HepG2 (cell line): Measurements from ENCODE around the gene VPREB3. TPM values are rescaled to one million over a fixed set of nuclear protein-coding genes. Genes with fewer than 3 reads are reported as not detected.

Experiments
- ATAC-seq: fragments of 200-7000 bp; cut with Tn5 transposase; 3 replicates; pipeline ENCODE4 v1.9.1; 2020; ENCODE audit warnings: mild to moderate bottlenecking, moderate library complexity
- BruUV-seq: library from RNA; stranded (reverse); fragments of 400-500 nt; replicated peaks from 2 replicates; lab custom pipeline; 2021; lab: Mats Ljungman, UMichigan
- CTCF ChIA-PET: fragments of 300-600 bp; formaldehyde crosslinking; extraction: SDS; loops from one replicate; lab custom pipeline; 2021; ENCODE audit warnings: low total read pairs, inconsistent platforms, low intra/inter-chr PET ratio; lab: Yijun Ruan, JAX
- POLR2A ChIA-PET: fragments of 350-600 bp; sonication (Branson Sonifier 250); formaldehyde crosslinking; loops from one replicate; lab custom pipeline; 2020; ENCODE audit warnings: antibody characterized with exemption, inconsistent platforms; lab: Yijun Ruan, JAX
- DNase-seq: peaks from one replicate; pipeline ENCODE4 v3.0.0-alpha.2; 2015; ENCODE audit warnings: low spot score
- FAIRE-seq: peaks from 3 replicates; lab custom pipeline; 2011; peaks lifted over from hg19 to GRCh38; lab: Jason Lieb, UNC
- H2AFZ ChIP-seq: one replicate; pipeline ENCODE4 v1.6.1; 2011; ENCODE audit warnings: low read length, inconsistent platforms
- H3K27ac ChIP-seq: fragments of 300-600 bp; 3 replicates; pipeline ENCODE4 v1.8.0; 2011; ENCODE audit warnings: mixed run types, mild to moderate bottlenecking, mixed read lengths, low read length, inconsistent platforms; ENCODE audit not compliant: insufficient read depth; ENCODE audit errors: extremely low read length
- H3K27me3 ChIP-seq, 2 experiments: fragments of 200-600 bp in 1 of 2; 2 replicates in 1 of 2; 3 replicates in 1 of 2; pipeline versions ENCODE4 v1.6.0 to v1.8.0; 2011; ENCODE audit warnings: low read length in 2 of 2, mild to moderate bottlenecking in 2 of 2, moderate library complexity in 2 of 2, inconsistent platforms in 1 of 2; ENCODE audit not compliant: insufficient read depth in 2 of 2, control insufficient read depth in 1 of 2
- H3K36me3 ChIP-seq, 2 experiments: fragments of 200-600 bp in 1 of 2; replicated peaks in 1 of 2; 2 replicates in 1 of 2; 3 replicates in 1 of 2; pipeline versions ENCODE4 v1.5.1 to v1.8.0; 2011; ENCODE audit warnings: low read length in 2 of 2, inconsistent platforms in 1 of 2; ENCODE audit not compliant: insufficient read depth in 2 of 2, control insufficient read depth in 1 of 2
- H3K4me1 ChIP-seq: 2 replicates; pipeline ENCODE4 v1.5.1; 2012; ENCODE audit warnings: low read length, inconsistent platforms; ENCODE audit not compliant: insufficient read depth
- H3K4me2 ChIP-seq: 2 replicates; pipeline ENCODE4 v1.6.0; 2011; ENCODE audit warnings: low read depth, low read length, inconsistent platforms
- H3K4me3 ChIP-seq, 3 experiments: fragments of 200-600 bp in 1 of 3; sonication (generic), shearing (Covaris generic) in 1 of 3; replicated peaks in 1 of 3; 2 replicates each; pipeline ENCODE4 v1.5.1; 2011 to 2016; ENCODE audit warnings: low read length in 3 of 3, inconsistent platforms in 2 of 3, low read depth in 2 of 3, mild to moderate bottlenecking in 2 of 3, control low read depth in 1 of 3, mixed read lengths in 1 of 3; ENCODE audit not compliant: insufficient read depth in 1 of 3
- H3K79me2 ChIP-seq: one replicate; pipeline ENCODE4 v1.6.1; 2011; ENCODE audit warnings: low read length, inconsistent platforms; ENCODE audit not compliant: insufficient read depth
- H3K9ac ChIP-seq: 2 replicates; pipeline ENCODE4 v1.6.0; 2011; ENCODE audit warnings: mild to moderate bottlenecking, low read depth, low read length, inconsistent platforms; ENCODE audit not compliant: insufficient read depth
- H3K9me3 ChIP-seq: 2 replicates; pipeline ENCODE4 v1.5.1; 2012; ENCODE audit warnings: mild to moderate bottlenecking, low read length
- H4K20me1 ChIP-seq: 2 replicates; pipeline ENCODE4 v1.6.0; 2011; ENCODE audit warnings: inconsistent platforms, mild to moderate bottlenecking, low read length, moderate library complexity; ENCODE audit not compliant: insufficient read depth
- KAT2B ChIP-seq: fragments of 150-350 bp; IDR thresholded peaks from 2 replicates; pipeline ENCODE4 v1.6.1; 2014; ENCODE audit warnings: low read depth, low read length, borderline replicate concordance
- NR2F6 ChIP-seq, 2 experiments: IDR thresholded peaks; 2 replicates each; pipeline ENCODE4 v1.6.1; 2016; ENCODE audit warnings: antibody characterized with exemption in 1 of 2, mild to moderate bottlenecking in 1 of 2
- PHF21A ChIP-seq: sonication (generic); formaldehyde crosslinking; IDR thresholded peaks from 2 replicates; pipeline ENCODE4 v1.5.0; 2020; ENCODE audit warnings: mild to moderate bottlenecking, missing genetic modification reagents
- SKI ChIP-seq: fragments of 450-650 bp; IDR thresholded peaks from one replicate; pipeline ENCODE4 v1.6.1; 2018; ENCODE audit warnings: mild to moderate bottlenecking; ENCODE audit not compliant: partially characterized antibody
- TEAD2 ChIP-seq: sonication (generic); formaldehyde crosslinking; IDR thresholded peaks from 2 replicates; pipeline ENCODE4 v1.9.0; 2021; ENCODE audit warnings: missing genetic modification reagents
- UBTF ChIP-seq: sonication (generic); formaldehyde crosslinking; IDR thresholded peaks from 2 replicates; pipeline ENCODE4 v1.4.0; 2020; ENCODE audit warnings: mild to moderate bottlenecking, missing genetic modification reagents
- XBP1 ChIP-seq: sonication (generic); formaldehyde crosslinking; IDR thresholded peaks from 2 replicates; pipeline ENCODE4 v1.5.0; 2020; ENCODE audit warnings: missing genetic modification reagents
- ZBTB44 ChIP-seq: sonication (generic); formaldehyde crosslinking; IDR thresholded peaks from 2 replicates; pipeline ENCODE4 v1.4.0; 2020; ENCODE audit warnings: missing genetic modification reagents
- ZNF672 ChIP-seq: sonication (generic); formaldehyde crosslinking; IDR thresholded peaks from 2 replicates; pipeline ENCODE4 v1.8.1; 2022; ENCODE audit warnings: missing genetic modification reagents
- ZSCAN30 ChIP-seq: sonication (generic); formaldehyde crosslinking; IDR thresholded peaks from 2 replicates; pipeline ENCODE4 v1.5.0; 2020; ENCODE audit warnings: mild to moderate bottlenecking, missing genetic modification reagents
- WGBS: methylation state at CpG from one replicate; pipeline ENCODE4 v1.1.6; 2017; ENCODE audit warnings: low lambda C conversion rate; 5-methylcytosine and 5-hydroxymethylcytosine counted together
- in situ Hi-C: cut with HindIII; loops from 2 replicates; pipeline ENCODE4 v1.10.0; 2017; ENCODE audit warnings: low pct_unique_long_range_greater_than_20kb; ENCODE audit not compliant: extremely low pct_ligation_motif_present
- intact Hi-C: fragments of 100-400 bp; cut with micrococcal nuclease; formaldehyde crosslinking; loops from one replicate; pipeline ENCODE4 v1.10.0; 2022; ENCODE audit not compliant: unreplicated experiment
- polyA plus RNA-seq, 8 experiments: library from polyadenylated mRNA; depleted of rRNA in 3 of 8; stranded (reverse) in 7 of 8; unstranded in 1 of 8; fragments of >200 nt; fragmentation: Illumina TruSeq in 4 of 8; extraction: Trizol in 4 of 8; gene quantifications; 2 replicates each; pipeline versions ENCODE4 v1.2.1 to v1.2.3, GENCODE V29; 2011 to 2016; ENCODE audit warnings: low read depth in 4 of 8, missing spikeins in 1 of 8, mixed read lengths in 1 of 8; ENCODE audit not compliant: insufficient read depth in 1 of 8
- total RNA-seq, 5 experiments: library from RNA; depleted of rRNA; stranded (reverse); fragments of >200 nt; fragmentation: Illumina TruSeq; extraction: Trizol; gene quantifications; 2 replicates each; pipeline ENCODE4 v1.2.3, GENCODE V29; 2016; ENCODE audit warnings: low read depth in 1 of 5
- TF ChIP-seq, protein P1 (sequence below): sonication (generic); formaldehyde crosslinking; IDR thresholded peaks from 2 replicates; pipeline ENCODE4 v1.5.1; 2020; ENCODE audit warnings: missing genetic modification reagents, mild to moderate bottlenecking, borderline replicate concordance
- TF ChIP-seq, protein P2 (sequence below): sonication (generic); formaldehyde crosslinking; IDR thresholded peaks from 2 replicates; pipeline ENCODE4 v1.4.0; 2020; ENCODE audit warnings: missing genetic modification reagents

VPREB3 gene
- total and polyA plus RNA-seq, 2 of the 13 experiments (the other 11 are each of a cell fraction or from before 2014, with no cell fraction given) = 0.22 TPM; not detected in 1

DNA sequence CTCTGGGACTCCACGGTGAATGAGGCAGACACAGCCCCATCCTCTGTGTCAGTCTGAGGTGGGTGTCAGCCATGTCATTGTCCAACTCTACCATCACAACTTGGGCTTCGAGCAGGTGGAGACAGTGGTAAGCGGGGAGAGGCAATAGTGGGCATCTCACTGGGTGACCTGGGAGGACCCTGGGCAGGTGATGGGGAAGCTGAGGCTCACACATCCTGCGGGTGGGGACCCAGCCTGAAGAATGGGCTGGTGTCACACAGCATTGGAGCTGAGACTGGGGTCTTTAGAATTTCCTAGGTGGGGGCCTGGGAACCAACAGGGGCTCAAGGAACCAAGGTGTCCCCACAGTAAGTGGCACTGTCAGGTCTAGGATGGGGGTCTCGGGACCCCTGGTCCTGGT is 25.5 kb upstream of the VPREB3 start:
- Histone ChIP-seq H3K36me3 (no peaks in the 10 kb centered on the region), H3K4me1 (peaks cover 72% of the 10 kb centered on the region), H3K27ac (no peak overlapping the region), H2AFZ (no peak overlapping the region), H3K4me3 (no peak overlapping the region), H3K4me2 (no peak overlapping the region), H4K20me1 (no peaks in the 10 kb centered on the region), H3K27me3 (no peaks in the 10 kb centered on the region), H3K79me2 (no peaks in the 10 kb centered on the region), H3K9me3 (no peaks in the 10 kb centered on the region), H3K9ac (no peak overlapping the region)
- intact Hi-C loops = no loop called here
- 85% methylated on average over 3 of the region's 5 CpGs for WGBS
- BruUV-seq = no TSS peak
- CTCF ChIA-PET = no interaction called here
- TF ChIP-seq KAT2B = no peak
- TF ChIP-seq SKI = no peak
- TF ChIP-seq NR2F6 (IDR thresholded peaks at IDR 0.05) = no peak
- no peak for TF ChIP-seq NR2F6 (CRISPR knock-in tag; IDR thresholded peaks at IDR 0.05)
- TF ChIP-seq ZBTB44 = no peak
- no peak for TF ChIP-seq ZSCAN30
- TF ChIP-seq PHF21A (CRISPR knock-in tag) = no peak
- TF ChIP-seq ZNF672 = no peak
- TF ChIP-seq, protein P1, sequence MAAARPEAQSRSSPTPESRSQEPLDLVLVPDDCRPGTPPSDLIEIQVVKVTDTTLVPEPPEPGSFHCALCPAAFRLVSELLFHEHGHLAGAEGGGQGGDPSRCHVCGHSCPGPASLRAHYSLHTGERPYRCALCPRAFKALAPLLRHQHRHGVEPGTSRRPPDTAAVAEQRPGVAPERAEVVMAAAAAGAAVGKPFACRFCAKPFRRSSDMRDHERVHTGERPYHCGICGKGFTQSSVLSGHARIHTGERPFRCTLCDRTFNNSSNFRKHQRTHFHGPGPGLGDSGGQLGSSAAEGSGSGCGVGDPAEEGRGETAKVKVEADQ (CRISPR knock-in tag) = no peak
- no peak for TF ChIP-seq UBTF (CRISPR knock-in tag)
- no peak for TF ChIP-seq XBP1
- TF ChIP-seq, protein P2, sequence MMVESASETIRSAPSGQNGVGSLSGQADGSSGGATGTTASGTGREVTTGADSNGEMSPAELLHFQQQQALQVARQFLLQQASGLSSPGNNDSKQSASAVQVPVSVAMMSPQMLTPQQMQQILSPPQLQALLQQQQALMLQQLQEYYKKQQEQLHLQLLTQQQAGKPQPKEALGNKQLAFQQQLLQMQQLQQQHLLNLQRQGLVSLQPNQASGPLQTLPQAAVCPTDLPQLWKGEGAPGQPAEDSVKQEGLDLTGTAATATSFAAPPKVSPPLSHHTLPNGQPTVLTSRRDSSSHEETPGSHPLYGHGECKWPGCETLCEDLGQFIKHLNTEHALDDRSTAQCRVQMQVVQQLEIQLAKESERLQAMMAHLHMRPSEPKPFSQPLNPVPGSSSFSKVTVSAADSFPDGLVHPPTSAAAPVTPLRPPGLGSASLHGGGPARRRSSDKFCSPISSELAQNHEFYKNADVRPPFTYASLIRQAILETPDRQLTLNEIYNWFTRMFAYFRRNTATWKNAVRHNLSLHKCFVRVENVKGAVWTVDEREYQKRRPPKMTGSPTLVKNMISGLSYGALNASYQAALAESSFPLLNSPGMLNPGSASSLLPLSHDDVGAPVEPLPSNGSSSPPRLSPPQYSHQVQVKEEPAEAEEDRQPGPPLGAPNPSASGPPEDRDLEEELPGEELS (CRISPR knock-in tag) = no peak
- TF ChIP-seq TEAD2 (CRISPR knock-in tag) = no peak
- no peak for FAIRE-seq
- POLR2A ChIA-PET = interaction anchor here (1.4 kb wide), 1 partner anchor 78 kb away, joined by 3 read pairs; the partner anchor contains the start of gene SLC2A11
- DNase-seq = no peak
- no peak for ATAC-seq
- in situ Hi-C loops = loop anchor here (5.0 kb wide), 1 partner anchor 68 kb away; no protein-coding TSS in a partner anchor
